Measurements from ENCODE around the gene SAP30L. TPM values are rescaled to one million over a fixed set of nuclear protein-coding genes. Genes with fewer than 3 reads are reported as not detected.
A peak's percentile ranks its signal among the peaks of the same experiment; 100 is the strongest.

The SAP30L gene, protein sequence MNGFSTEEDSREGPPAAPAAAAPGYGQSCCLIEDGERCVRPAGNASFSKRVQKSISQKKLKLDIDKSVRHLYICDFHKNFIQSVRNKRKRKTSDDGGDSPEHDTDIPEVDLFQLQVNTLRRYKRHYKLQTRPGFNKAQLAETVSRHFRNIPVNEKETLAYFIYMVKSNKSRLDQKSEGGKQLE
- 10 to 100 TPM; 16.7 to 52.8 (median 35.8) TPM for polyA plus RNA-seq
- long read RNA-seq, donor 1, full-length matches to known transcripts = 40 of 40 reads
- long read RNA-seq, donor 1, partial matches to known transcripts = 0 of 40 reads
- long read RNA-seq, donor 1, other reads (novel, unspliced or antisense) = 0 of 40 reads
- long read RNA-seq, donor 2, full-length matches to known transcripts = 6 of 6 reads
- long read RNA-seq, donor 2, partial matches to known transcripts = 0 of 6 reads
- long read RNA-seq, donor 2, other reads (novel, unspliced or antisense) = 0 of 6 reads
- long read RNA-seq, donor 3, full-length matches to known transcripts = 20 of 20 reads
- long read RNA-seq, donor 3, partial matches to known transcripts = 0 of 20 reads
- long read RNA-seq, donor 3, other reads (novel, unspliced or antisense) = 0 of 20 reads
- long read RNA-seq, donor 4, full-length matches to known transcripts = 1 of 1 reads
- long read RNA-seq, donor 4, partial matches to known transcripts = 0 of 1 reads
- long read RNA-seq, donor 4, other reads (novel, unspliced or antisense) = 0 of 1 reads
- long read RNA-seq, donor 5, full-length matches to known transcripts = 5 of 5 reads
- long read RNA-seq, donor 5, partial matches to known transcripts = 0 of 5 reads
- long read RNA-seq, donor 5, other reads (novel, unspliced or antisense) = 0 of 5 reads
- long read RNA-seq, donor 6, full-length matches to known transcripts = 10 of 10 reads
- long read RNA-seq, donor 6, partial matches to known transcripts = 0 of 10 reads
- long read RNA-seq, donor 6, other reads (novel, unspliced or antisense) = 0 of 10 reads
- long read RNA-seq, donor 7, full-length matches to known transcripts = 31 of 61 reads
- long read RNA-seq, donor 7, partial matches to known transcripts = 30 of 61 reads
- long read RNA-seq, donor 7, other reads (novel, unspliced or antisense) = 0 of 61 reads
- long read RNA-seq, donor 8, full-length matches to known transcripts = 3 of 3 reads
- long read RNA-seq, donor 8, partial matches to known transcripts = 0 of 3 reads
- long read RNA-seq, donor 8, other reads (novel, unspliced or antisense) = 0 of 3 reads
- long read RNA-seq, donor 9, full-length matches to known transcripts = 6 of 6 reads
- long read RNA-seq, donor 9, partial matches to known transcripts = 0 of 6 reads
- long read RNA-seq, donor 9, other reads (novel, unspliced or antisense) = 0 of 6 reads
- long read RNA-seq, donor 10, full-length matches to known transcripts = 28 of 28 reads
- long read RNA-seq, donor 10, partial matches to known transcripts = 0 of 28 reads
- long read RNA-seq, donor 10, other reads (novel, unspliced or antisense) = 0 of 28 reads

DNA sequence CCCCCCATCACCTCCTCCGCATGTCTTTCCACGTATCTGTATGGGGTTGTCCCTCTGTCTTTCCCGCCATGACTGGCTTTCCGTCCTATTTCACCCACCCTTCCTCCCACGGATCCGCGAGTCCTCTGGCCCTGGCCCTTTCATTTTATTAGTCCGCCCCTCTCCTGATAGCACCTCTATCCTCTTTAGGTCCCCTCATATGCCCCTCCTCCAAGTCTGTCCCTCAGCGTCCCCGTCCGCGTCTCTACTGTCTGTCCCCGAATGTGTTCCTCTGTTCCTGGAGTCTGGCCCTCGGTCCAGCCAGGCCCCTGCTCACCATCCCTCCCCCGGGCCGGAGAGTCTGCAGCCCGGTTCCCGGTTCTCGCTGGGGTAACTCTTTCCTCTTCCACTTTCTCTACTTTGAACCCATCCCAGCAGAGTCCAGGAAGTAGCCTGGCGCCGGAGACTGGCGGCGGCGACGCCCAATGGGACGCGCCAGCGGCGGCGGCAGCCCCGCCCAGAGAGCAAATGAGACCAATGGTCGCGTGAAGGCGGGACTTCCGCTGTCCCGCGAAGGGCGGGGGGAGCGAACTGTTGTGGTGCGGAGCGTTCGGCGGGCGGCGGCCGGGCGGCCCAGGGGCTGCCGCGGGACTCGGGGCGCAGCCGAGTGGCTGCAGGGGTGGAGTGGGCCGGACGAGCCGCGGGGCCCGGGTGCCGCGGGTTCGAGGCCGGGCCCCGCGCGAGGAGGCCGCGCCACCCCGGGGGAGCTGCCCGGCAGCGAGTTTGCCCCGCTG, at the start of gene SAP30L:
Gene SAP30L (plus strand): TSS at position 576 of the 773 bp plus-strand sequence. CDS start 608 bp downstream, outside the sequence.
- DNase-seq = peak; percentile 96 to 98
- H3K27ac ChIP-seq (ENCODE audit: low read depth in 1 of 3, low read length in 2 of 3) = peak within 1 kb of the TSS; percentile 54 to 92 (median 72)
- 0 to 1% (median 0%) methylated on average over 34 to 70 of the region's 70 CpGs for WGBS, 3 donors
- peaks cover 0 to 9% (median 6%) of the 10 kb centered on the region in 3 donors for H3K4me1 ChIP-seq (ENCODE audit: control insufficient read depth in 3 of 3, insufficient read depth in 2 of 3, low read depth in 1 of 3, low read length in 2 of 3)
- H3K4me3 ChIP-seq (ENCODE audit: low read depth in 1 of 3, low read length in 3 of 3) = peak within 1 kb of the TSS; percentile 79 to 99 (median 97)
- no peak for FAIRE-seq
- H3K27me3 ChIP-seq (ENCODE audit: control insufficient read depth in 3 of 3, insufficient read depth in 3 of 3, low read length in 3 of 3) = no peaks in the 10 kb centered on the region
- peaks cover 0 to 12% (median 4%) of the 10 kb centered on the region in 3 donors for H3K36me3 ChIP-seq (ENCODE audit: control insufficient read depth in 3 of 3, insufficient read depth in 2 of 3, low read depth in 1 of 3, low read length in 3 of 3)
- no peaks in the 10 kb centered on the region for H3K9me3 ChIP-seq (ENCODE audit: control insufficient read depth in 2 of 2, insufficient read depth in 1 of 2, low read depth in 1 of 2, low read length in 1 of 2)

DNA sequence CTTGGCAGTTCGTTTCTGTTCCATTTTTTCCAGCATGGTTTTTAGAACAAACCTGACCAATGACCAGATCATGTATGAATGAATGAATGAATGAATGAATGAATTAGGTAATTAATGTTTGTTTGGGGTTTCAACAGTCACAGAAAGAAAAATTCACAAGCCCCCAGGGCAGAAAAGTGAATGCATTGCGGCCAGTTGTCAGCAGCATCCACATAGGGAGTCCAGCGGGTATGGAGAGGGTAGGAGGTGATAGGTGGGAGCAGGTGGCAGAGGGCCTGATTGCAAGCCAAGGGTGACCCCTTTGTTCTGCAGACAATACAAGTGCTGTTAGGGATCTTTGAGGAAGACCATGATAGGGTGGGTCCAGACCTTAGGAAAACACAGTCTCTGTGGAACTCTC, 49.7 kb upstream of the SAP30L start:
- DNase-seq (no peak), FAIRE-seq (no peak)
- peaks cover 0 to 9% (median 0%) of the 10 kb centered on the region in 3 donors for H3K36me3 ChIP-seq (ENCODE audit: control insufficient read depth in 3 of 3, insufficient read depth in 2 of 3, low read depth in 1 of 3, low read length in 3 of 3)
- H3K4me3 ChIP-seq (ENCODE audit: low read depth in 1 of 3, low read length in 3 of 3) = no peak overlapping the region
- H3K27ac ChIP-seq (ENCODE audit: low read depth in 1 of 3, low read length in 2 of 3) = no peak overlapping the region
- H3K4me1 ChIP-seq (ENCODE audit: control insufficient read depth in 3 of 3, insufficient read depth in 2 of 3, low read depth in 1 of 3, low read length in 2 of 3) = no peaks in the 10 kb centered on the region
- 79 to 84% (median 80%) methylated on average over 3 of the region's 3 CpGs for WGBS, 3 donors
- H3K27me3 ChIP-seq (ENCODE audit: control insufficient read depth in 3 of 3, insufficient read depth in 3 of 3, low read length in 3 of 3) = no peaks in the 10 kb centered on the region
- no peaks in the 10 kb centered on the region for H3K9me3 ChIP-seq (ENCODE audit: control insufficient read depth in 2 of 2, insufficient read depth in 1 of 2, low read depth in 1 of 2, low read length in 1 of 2)

DNA sequence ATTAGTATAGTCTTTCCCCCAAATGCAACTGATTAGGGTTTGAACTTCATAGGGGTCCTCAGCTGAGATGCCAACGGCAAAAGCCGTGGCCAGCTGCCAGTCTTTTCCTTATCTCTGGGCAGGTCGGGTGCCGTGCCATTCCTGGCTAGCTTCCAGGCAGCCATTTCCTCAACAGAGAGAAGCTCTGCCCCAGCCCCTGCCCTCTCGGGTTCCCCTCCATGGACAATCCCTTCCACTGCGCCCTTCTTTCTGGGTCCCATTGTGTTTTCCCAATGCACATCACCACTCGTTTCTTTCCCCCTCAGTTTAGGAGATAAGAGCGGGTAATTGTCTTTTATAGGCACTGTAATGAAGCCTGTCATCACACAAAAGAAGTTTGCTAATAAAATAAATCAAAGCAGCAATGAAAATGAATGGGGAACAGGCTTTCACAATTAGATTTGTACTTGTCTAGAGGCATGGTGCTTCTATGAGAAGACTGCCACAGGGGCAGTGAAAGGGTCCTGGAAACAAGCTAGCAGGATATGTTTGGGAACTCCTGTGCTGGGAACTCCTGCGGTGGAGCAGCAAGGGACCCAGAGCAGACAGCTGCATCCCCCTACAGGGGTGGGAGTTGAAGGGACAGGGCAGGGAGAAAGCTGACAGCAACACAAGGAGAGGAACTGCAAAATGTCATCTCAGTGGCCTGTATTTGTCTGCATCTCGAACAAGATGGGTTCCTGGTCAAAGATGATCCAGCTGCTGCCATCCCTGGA, 48.0 kb upstream of the SAP30L start:
- Histone ChIP-seq H3K4me3 (ENCODE audit: low read depth in 1 of 3, low read length in 3 of 3) (no peak overlapping the region), H3K9me3 (ENCODE audit: control insufficient read depth in 2 of 2, insufficient read depth in 1 of 2, low read depth in 1 of 2, low read length in 1 of 2) (no peaks in the 10 kb centered on the region), H3K27ac (ENCODE audit: low read depth in 1 of 3, low read length in 2 of 3) (no peak overlapping the region), H3K36me3 (ENCODE audit: control insufficient read depth in 3 of 3, insufficient read depth in 2 of 3, low read depth in 1 of 3, low read length in 3 of 3) (peaks cover 0 to 18% (median 0%) of the 10 kb centered on the region in 3 donors), H3K27me3 (ENCODE audit: control insufficient read depth in 3 of 3, insufficient read depth in 3 of 3, low read length in 3 of 3) (no peaks in the 10 kb centered on the region), H3K4me1 (ENCODE audit: control insufficient read depth in 3 of 3, insufficient read depth in 2 of 3, low read depth in 1 of 3, low read length in 2 of 3) (no peaks in the 10 kb centered on the region)
- DNase-seq (peak; percentile 30 to 81), FAIRE-seq (no peak)
- 32 to 57% (median 47%) methylated on average over 10 of the region's 10 CpGs for WGBS, 3 donors

DNA sequence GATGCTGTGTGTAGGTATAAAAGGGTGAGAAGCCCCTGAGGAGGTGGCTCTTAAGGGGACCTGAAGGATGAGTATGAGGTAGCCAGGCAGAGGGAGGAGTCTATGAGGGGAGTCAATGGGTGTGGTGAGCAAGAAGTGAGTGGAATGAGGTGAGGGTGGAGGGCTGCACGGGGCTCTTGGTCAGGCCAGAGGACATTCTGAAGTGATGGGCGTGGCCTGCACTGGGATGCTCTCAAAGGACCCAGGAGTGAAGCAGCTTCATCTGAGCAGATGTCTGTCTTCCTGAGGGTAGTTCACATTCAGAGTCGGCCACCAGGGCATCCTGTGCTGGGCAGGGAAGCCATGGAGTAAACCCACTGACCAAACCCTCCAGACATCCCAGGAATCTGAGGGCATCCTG, 45.1 kb upstream of the SAP30L start:
- DNase-seq (no peak), FAIRE-seq (no peak)
- no peaks in the 10 kb centered on the region for H3K9me3 ChIP-seq (ENCODE audit: control insufficient read depth in 2 of 2, insufficient read depth in 1 of 2, low read depth in 1 of 2, low read length in 1 of 2)
- H3K4me1 ChIP-seq (ENCODE audit: control insufficient read depth in 3 of 3, insufficient read depth in 2 of 3, low read depth in 1 of 3, low read length in 2 of 3) = peaks cover 0 to 6% (median 0%) of the 10 kb centered on the region in 3 donors
- H3K36me3 ChIP-seq (ENCODE audit: control insufficient read depth in 3 of 3, insufficient read depth in 2 of 3, low read depth in 1 of 3, low read length in 3 of 3) = peaks cover 0 to 20% (median 0%) of the 10 kb centered on the region in 3 donors
- H3K27ac ChIP-seq (ENCODE audit: low read depth in 1 of 3, low read length in 2 of 3) = no peak overlapping the region
- WGBS, 3 donors = 67 to 85% (median 82%) methylated on average over 3 of the region's 3 CpGs
- H3K27me3 ChIP-seq (ENCODE audit: control insufficient read depth in 3 of 3, insufficient read depth in 3 of 3, low read length in 3 of 3) = no peaks in the 10 kb centered on the region
- no peak overlapping the region for H3K4me3 ChIP-seq (ENCODE audit: low read depth in 1 of 3, low read length in 3 of 3)

DNA sequence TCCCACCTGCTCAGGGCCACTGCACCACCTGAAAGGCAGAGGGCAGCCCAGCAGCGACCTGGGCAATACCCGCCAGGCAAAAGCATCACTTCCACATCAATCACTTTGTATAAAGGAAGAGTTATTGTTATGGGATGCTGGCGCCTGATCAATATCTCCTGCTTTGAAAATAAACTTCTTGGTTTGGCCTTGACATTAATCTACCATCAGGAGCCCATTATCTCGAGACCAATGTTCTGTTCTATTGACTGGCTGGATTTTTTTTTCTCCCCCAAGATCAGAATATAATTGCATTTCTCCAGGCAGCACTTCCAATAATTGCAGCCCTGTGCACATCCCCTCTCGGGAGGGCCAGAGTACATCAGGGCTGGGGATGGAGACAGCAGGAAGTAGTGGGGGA, 44.4 kb upstream of the SAP30L start:
- 79 to 86% (median 86%) methylated on average over 5 of the region's 5 CpGs for WGBS, 3 donors
- H3K4me3 ChIP-seq (ENCODE audit: low read depth in 1 of 3, low read length in 3 of 3) = no peak overlapping the region
- no peaks in the 10 kb centered on the region for H3K9me3 ChIP-seq (ENCODE audit: control insufficient read depth in 2 of 2, insufficient read depth in 1 of 2, low read depth in 1 of 2, low read length in 1 of 2)
- H3K4me1 ChIP-seq (ENCODE audit: control insufficient read depth in 3 of 3, insufficient read depth in 2 of 3, low read depth in 1 of 3, low read length in 2 of 3) = peaks cover 0 to 6% (median 0%) of the 10 kb centered on the region in 3 donors
- H3K36me3 ChIP-seq (ENCODE audit: control insufficient read depth in 3 of 3, insufficient read depth in 2 of 3, low read depth in 1 of 3, low read length in 3 of 3) = peaks cover 0 to 20% (median 0%) of the 10 kb centered on the region in 3 donors
- DNase-seq (no peak), FAIRE-seq (no peak)
- H3K27ac ChIP-seq (ENCODE audit: low read depth in 1 of 3, low read length in 2 of 3) = no peak overlapping the region
- H3K27me3 ChIP-seq (ENCODE audit: control insufficient read depth in 3 of 3, insufficient read depth in 3 of 3, low read length in 3 of 3) = no peaks in the 10 kb centered on the region

DNA sequence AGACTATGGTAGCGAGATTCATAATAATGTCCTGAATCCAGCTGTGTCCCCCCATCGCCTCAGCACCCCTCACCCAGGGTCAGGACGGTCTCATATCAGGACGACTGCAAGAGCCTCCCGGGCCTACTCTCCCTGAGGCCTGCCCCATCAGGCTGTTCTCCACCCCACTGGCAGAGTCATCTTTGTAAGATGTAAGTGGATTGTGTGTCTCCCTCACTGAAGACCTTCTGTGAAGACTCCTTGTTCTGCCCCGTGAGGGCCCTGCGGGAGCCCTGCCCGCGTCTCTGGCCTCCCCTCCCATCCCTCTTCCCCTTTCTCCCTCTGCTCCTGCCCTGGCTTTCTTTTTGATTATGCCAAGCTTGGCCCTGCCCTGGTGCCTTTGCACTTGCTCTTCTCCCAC, 43.9 kb upstream of the SAP30L start:
- Histone ChIP-seq H3K9me3 (ENCODE audit: control insufficient read depth in 2 of 2, insufficient read depth in 1 of 2, low read depth in 1 of 2, low read length in 1 of 2) (no peaks in the 10 kb centered on the region), H3K4me1 (ENCODE audit: control insufficient read depth in 3 of 3, insufficient read depth in 2 of 3, low read depth in 1 of 3, low read length in 2 of 3) (peaks cover 0 to 6% (median 0%) of the 10 kb centered on the region in 3 donors), H3K27me3 (ENCODE audit: control insufficient read depth in 3 of 3, insufficient read depth in 3 of 3, low read length in 3 of 3) (no peaks in the 10 kb centered on the region), H3K27ac (ENCODE audit: low read depth in 1 of 3, low read length in 2 of 3) (no peak overlapping the region), H3K4me3 (ENCODE audit: low read depth in 1 of 3, low read length in 3 of 3) (no peak overlapping the region), H3K36me3 (ENCODE audit: control insufficient read depth in 3 of 3, insufficient read depth in 2 of 3, low read depth in 1 of 3, low read length in 3 of 3) (peaks cover 0 to 20% (median 0%) of the 10 kb centered on the region in 3 donors)
- WGBS, 3 donors = 95 to 96% (median 95%) methylated on average over 9 of the region's 9 CpGs
- DNase-seq (no peak), FAIRE-seq (no peak)

DNA sequence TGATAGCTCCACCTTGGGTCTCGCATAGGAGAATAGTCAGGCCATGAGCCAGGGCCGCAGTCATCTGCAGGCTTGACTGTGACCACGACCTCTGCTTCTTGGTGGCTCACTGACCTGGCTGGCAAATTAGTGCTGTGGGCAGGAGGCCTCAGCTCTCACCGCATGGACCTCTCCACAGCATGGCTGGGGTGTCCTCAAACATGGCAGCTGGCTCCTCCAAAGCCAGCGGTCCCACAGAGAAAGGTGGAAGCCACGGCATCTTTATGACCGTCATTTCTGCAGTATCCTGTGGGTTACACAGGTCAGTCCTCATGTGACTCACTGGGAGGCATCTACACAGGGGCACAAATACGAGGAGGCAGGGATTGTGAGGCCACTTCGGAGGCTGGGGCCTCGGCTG, 43.2 kb upstream of the SAP30L start:
- no peak overlapping the region for H3K4me3 ChIP-seq (ENCODE audit: low read depth in 1 of 3, low read length in 3 of 3)
- FAIRE-seq (no peak), DNase-seq (no peak)
- 92 to 94% (median 92%) methylated on average over 10 of the region's 10 CpGs for WGBS, 3 donors
- H3K4me1 ChIP-seq (ENCODE audit: control insufficient read depth in 3 of 3, insufficient read depth in 2 of 3, low read depth in 1 of 3, low read length in 2 of 3) = peaks cover 0 to 6% (median 0%) of the 10 kb centered on the region in 3 donors
- peaks cover 0 to 20% (median 0%) of the 10 kb centered on the region in 3 donors for H3K36me3 ChIP-seq (ENCODE audit: control insufficient read depth in 3 of 3, insufficient read depth in 2 of 3, low read depth in 1 of 3, low read length in 3 of 3)
- no peaks in the 10 kb centered on the region for H3K9me3 ChIP-seq (ENCODE audit: control insufficient read depth in 2 of 2, insufficient read depth in 1 of 2, low read depth in 1 of 2, low read length in 1 of 2)
- no peaks in the 10 kb centered on the region for H3K27me3 ChIP-seq (ENCODE audit: control insufficient read depth in 3 of 3, insufficient read depth in 3 of 3, low read length in 3 of 3)
- no peak overlapping the region for H3K27ac ChIP-seq (ENCODE audit: low read depth in 1 of 3, low read length in 2 of 3)

Measured in small intestine (tissue), 16 donors.